HuH-7.5 (cell line): ENCODE results near the gene CDH22.

ENCODE experiments used
- DNase-seq: peaks from one replicate; pipeline ENCODE4 v3.0.0; 2011; ENCODE audit warnings: low spot score

Gene CDH22

GRCh38 chr20:46323557-46323956 is 15.3 kb upstream of the CDH22 start:
- DNase-seq: no peak

GRCh38 chr20:46322641-46323040 is 14.3 kb upstream of the CDH22 start:
- no peak for DNase-seq

- DNase-seq: no peak
Observed at GRCh38 chr20:46317685-46318177, 9.4 kb upstream of the CDH22 start.

DNA sequence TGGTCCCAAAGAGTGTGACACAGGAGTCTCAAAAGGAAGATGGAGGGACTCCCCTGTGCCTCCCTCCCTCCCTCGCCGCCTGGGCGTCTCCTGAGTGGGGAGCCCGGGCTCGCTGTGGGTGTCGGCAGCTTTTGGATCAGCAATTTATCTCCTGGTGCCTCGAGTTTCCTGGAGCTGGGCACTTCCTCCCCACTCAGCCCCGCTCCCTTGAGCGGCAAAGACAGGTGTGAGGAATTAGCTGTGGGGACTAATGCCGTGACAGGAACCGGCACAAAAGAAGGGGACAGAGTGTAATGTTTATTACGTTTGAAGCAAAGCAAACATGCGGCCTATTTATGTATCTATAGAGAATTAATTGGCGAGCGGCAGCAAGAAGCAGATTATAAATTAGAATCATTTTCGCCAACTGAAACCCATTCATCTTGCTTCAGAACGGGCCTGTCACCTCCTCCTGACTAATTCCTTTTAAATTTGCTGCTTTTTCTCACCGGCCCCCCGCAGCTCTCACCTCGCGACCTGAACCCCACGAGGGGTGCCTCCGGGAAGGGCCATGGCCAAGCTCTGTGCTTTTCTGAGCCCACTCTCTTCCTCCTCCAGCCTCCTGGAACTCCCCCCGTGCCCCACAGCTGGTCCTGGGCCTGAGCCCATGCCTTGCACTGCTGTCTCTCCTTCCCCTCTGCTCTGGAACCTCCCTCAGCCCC is 8.8 kb upstream of the CDH22 start:
- no peak for DNase-seq

DNA sequence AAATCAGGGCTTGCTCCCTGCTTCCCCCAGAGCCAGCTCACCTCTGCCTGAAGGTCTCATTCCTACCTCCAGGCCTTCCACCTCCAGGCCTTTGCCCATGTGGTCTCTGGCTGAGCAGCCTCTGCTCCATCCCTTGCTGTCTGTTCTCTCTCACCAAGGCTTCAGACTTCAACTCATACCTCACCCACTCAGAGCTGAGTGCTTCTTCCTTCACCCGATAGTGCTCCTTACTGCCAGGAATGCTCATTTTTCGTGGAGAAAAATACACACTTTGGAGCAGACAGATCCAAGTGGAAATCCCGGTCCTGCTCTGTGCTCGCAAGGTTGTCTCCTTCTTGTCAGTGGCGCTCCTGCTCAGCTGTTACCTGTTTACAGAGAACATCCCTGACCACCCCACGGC is 7.0 kb upstream of the CDH22 start:
- DNase-seq: no peak

DNA sequence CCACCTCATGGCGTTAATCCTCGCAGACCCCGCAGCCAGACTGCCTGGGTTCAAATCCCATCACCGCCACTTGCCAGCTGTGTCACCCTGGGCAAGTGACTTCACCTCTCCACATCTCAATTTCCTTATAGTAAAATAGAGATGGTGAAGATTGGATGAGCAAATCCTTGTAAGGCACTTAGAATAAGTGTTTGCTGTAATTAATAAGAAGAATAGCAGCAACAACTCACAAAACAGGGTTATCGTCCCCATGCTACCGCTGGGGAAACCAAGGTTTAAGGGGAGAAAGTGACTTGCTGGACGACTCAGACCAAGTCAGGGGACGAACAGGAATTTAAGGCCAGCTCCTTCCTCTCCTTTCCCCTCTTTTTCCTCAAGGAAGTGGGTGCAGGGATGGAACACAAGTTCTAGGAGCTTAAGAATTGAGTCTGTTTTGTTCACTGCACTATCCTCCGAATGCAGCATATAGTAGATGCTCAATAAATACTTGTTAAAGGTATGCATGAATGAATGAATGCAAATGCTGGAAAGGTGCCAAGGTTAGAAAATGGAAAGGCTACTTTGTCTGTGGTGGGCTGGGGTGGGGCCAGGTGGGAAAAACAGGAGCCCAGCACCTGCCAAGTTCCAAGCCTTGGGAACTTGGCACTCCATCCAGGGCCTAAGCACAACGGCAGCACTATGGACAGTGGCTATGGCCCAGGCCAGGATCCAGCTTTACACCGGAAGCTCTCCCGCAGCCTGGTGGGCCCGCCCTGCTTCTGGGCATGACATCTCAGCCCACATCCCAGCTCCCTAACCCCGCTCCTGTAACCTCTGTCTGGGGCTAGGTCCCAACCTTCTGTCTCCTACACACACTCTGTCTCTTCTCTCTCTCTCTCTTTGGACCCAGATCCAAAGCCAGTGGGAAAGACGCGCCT is 4.9 kb upstream of the CDH22 start:
- no peak for DNase-seq

- DNase-seq: no peak
Observed at GRCh38 chr20:46312075-46312944, 4.0 kb upstream of the CDH22 start.

- DNase-seq: no peak
Observed at GRCh38 chr20:46311719-46312074, 3.4 kb upstream of the CDH22 start.

- DNase-seq: no peak
Observed at GRCh38 chr20:46311039-46311650, 2.8 kb upstream of the CDH22 start.

DNA sequence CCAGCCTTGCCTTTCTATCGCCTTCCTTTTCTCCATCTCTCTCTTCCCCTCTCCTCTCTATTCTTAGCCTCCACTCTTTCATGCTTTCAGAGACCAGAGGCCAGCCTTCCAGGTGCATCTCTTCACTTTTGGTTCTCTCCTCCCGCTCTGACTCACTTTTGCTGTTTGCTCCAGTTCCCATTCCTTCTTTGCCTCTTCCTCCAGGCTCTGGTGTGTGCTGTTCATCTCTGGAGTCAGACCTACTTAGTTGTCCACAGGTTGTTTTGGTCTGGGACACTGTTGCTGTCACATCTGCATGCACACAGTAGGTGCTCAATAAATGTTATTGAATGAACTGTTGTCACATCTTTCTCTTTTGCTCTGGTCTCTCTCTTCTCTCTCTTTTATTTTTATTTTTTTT is 1.6 kb upstream of the CDH22 start:
- DNase-seq: no peak

GRCh38 chr20:46307999-46308257 is 370 bp downstream of the CDH22 start:
- DNase-seq: no peak

DNA sequence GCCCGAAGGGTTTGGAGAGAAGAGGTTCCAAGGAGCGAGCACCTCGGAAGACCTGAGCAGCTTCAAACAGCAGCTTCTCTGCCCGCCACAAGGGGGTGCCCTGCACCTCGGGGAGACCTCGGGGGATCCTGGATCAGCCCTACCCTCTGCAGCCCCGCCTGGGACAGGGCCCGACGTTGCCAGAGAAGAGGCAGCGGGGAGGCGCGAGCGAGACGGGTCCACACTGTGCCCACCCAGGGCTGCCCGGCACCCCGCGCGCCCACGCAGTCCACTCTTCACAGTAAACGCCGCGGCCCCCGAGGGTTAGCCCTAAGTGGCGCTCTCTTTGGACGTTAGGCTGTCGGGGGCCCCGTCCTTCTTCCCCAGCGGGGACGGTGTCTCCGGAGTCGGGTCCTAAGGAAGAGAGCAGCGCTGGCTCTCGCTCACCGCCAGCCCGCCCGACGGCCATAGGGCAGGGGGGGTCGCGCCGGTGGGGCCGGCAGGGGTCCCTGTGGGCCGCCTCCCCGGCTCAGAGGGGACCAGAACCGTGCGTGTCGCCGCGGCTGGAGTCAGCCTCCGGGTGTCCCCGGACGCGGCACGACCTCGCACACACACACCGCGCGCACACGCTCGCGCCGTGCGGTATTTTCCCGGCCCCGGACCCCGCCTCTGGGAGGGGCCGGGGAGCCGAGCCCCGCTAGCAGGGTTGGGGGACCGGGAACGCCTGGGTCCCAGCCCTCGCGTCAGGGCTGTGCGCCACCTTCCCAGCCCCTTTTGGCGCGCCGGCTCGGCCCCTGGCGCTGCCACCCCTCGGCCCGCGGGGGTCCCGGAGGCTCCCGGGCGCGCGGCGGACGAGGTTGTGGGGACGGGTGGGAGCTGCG is 929 bp downstream of the CDH22 start:
- peak; percentile 93 for DNase-seq

- DNase-seq: no peak
Observed at GRCh38 chr20:46306743-46307138, 1.6 kb downstream of the CDH22 start.

DNA sequence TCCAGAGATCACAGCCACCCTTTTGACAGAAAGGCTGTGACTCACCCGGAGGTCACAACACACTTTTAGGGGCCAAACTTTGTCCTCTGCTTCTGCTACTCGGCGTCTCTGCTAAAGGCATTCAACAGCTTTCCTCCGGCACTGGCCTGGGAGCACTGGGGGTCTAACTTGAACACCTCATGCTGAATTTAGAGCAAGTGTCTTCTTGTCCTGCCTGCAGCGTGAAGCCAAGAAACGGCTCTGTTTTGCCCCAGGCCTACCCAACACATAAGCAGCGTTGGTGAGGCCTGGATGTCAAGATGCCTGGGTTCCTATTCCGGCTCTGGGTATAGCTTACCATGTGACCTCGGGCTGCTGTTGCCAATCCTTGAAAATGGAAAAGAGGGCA is 2.3 kb downstream of the CDH22 start:
- DNase-seq: no peak

DNA sequence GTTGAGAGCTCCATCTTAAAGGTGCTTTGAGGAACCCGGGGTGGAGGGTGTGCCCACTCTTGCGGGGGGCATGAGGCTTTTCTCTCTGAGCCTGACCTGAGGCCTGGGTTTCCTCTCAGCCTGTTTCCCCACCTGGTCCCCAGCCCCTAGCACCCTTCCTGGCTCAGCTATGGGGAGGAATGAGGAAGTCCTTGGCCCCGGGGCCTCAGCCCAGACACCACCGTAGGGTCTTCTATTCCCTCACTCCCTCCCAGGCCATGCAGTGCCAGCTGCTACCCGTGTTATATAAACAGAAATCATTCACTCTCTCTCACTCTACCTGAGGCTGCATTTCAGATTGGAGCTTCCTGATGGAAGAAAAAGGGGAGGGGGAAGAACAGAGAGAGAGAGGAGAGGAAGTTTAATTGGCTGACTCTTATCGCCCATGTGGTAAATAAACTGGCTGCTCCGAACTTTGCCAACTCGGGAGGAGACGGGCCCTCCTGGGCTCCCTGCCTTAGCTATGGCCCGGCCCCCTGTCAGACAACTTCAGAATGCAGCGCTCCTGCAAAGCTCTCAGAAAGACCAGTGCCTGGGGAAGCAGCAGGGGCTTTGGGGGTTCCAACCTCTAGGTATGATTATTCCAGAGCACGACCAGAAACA is 2.8 kb downstream of the CDH22 start:
- no peak for DNase-seq

DNA sequence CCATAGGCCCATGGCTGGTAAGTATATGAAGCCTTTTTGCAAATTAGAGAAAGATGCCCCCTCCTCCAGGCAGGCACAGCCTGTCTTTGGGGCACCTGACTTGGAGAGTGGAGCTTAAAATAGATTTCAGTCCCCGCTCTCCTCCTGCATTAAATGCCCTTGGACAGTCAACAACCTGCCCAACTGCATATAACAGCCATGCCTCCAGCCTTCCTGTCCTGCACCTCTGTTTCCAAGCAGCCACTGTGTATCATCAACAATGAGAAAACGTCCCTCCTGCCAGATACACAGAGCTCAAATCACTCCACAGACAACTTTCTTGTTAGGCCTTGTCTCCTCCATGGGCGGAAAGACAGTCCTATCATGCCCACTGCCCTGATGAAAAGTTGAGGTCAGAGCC is 3.4 kb downstream of the CDH22 start:
- DNase-seq: no peak

DNA sequence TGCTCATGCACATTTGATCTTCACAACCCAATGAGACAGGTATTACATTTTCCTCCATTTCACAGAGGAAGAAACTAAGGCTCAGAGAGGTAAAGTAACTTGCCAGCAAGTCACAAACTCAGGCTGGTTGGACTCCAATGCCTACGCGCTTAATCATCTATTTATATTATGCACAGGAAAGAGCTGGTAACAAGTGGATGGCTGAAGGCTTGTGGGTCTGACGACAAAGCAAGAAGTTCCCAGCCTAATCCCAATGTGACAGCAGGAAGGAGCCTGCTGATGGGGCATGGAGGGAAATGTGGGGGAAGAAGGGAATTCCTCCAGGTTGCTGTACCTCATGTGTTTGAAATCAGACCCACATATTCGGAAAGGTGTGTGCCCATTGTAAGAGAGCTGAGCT is 3.9 kb downstream of the CDH22 start:
- DNase-seq: no peak

GRCh38 chr20:46303176-46303956 is 4.9 kb downstream of the CDH22 start:
- DNase-seq: no peak

DNA sequence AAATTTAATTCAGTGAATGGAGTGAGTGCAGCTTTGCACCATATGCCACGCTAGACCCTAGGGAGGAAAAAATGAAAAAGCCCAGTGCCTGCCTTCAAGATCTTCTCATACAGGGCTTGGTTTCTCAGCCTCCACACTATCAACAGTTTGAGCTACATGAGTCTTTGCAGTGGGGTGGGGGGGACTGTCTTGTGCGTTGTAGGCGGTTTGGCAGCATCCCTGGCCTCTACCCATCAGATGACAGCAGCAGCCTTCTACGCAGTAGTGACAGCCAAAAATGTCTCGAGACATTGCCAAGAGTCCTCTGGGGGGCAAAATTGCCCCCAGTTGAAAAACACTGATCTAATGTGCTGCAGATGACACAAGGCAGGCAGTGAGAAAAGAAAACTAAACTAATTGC is 6.2 kb downstream of the CDH22 start:
- DNase-seq: no peak

GRCh38 chr20:46300281-46300680 is 8.0 kb downstream of the CDH22 start:
- DNase-seq: no peak
